GM19438 (cell line): ENCODE results near the gene KIF1B.
"Not testable (repeated sequence)": the region's sequence is repeated elsewhere in the genome, so short reads cannot be mapped to it uniquely, and the experiment has no call there.

Source experiments
- ATAC-seq: cut with Tn5 transposase; IDR thresholded peaks from one replicate; pipeline ENCODE4 v1.9.1; 2021; ENCODE audit warnings: low read depth; ENCODE audit not compliant: unreplicated experiment

Gene KIF1B

GRCh38 chr1:10232163-10232562 lies 21.8 kb downstream of the KIF1B start:
- no peak for ATAC-seq

- ATAC-seq, result no peak
Measured at GRCh38 chr1:10236405-10237156, 26.2 kb downstream of the KIF1B start.

- ATAC-seq, result no peak
Measured at GRCh38 chr1:10237157-10237539, 26.8 kb downstream of the KIF1B start.

- no peak for ATAC-seq
Measured at GRCh38 chr1:10242135-10242534, 31.8 kb downstream of the KIF1B start.

- ATAC-seq, result no peak
Measured at GRCh38 chr1:10242811-10243210, 32.4 kb downstream of the KIF1B start.

GRCh38 chr1:10245674-10246073 lies 35.3 kb downstream of the KIF1B start:
- no peak for ATAC-seq

GRCh38 chr1:10249808-10250457 lies 39.6 kb downstream of the KIF1B start:
- ATAC-seq, result no peak

GRCh38 chr1:10250663-10251062 lies 40.3 kb downstream of the KIF1B start:
- no peak for ATAC-seq

GRCh38 chr1:10251325-10252108 lies 41.1 kb downstream of the KIF1B start:
- not testable (repeated sequence) for ATAC-seq

GRCh38 chr1:10252508-10252907 lies 42.1 kb downstream of the KIF1B start:
- no peak for ATAC-seq

GRCh38 chr1:10253149-10253548 lies 42.8 kb downstream of the KIF1B start:
- no peak for ATAC-seq

GRCh38 chr1:10253755-10254154 lies 43.4 kb downstream of the KIF1B start:
- no peak for ATAC-seq

GRCh38 chr1:10257851-10258250 lies 47.5 kb downstream of the KIF1B start:
- ATAC-seq, result no peak

- ATAC-seq, result not testable (repeated sequence)
Measured at GRCh38 chr1:10259547-10259946, 49.2 kb downstream of the KIF1B start.

- ATAC-seq, result no peak
Measured at GRCh38 chr1:10263450-10264082, 53.2 kb downstream of the KIF1B start.

- ATAC-seq, result no peak
Measured at GRCh38 chr1:10265027-10265426, 54.7 kb downstream of the KIF1B start.

- no peak for ATAC-seq
Measured at GRCh38 chr1:10265900-10266299, 55.5 kb downstream of the KIF1B start.

- no peak for ATAC-seq
Measured at GRCh38 chr1:10267319-10267718, 56.9 kb downstream of the KIF1B start.

GRCh38 chr1:10267921-10268320 lies 57.6 kb downstream of the KIF1B start:
- ATAC-seq, result no peak

GRCh38 chr1:10271090-10271489 lies 60.7 kb downstream of the KIF1B start:
- no peak for ATAC-seq

GRCh38 chr1:10271869-10272268 lies 61.5 kb downstream of the KIF1B start:
- no peak for ATAC-seq
